Mesodermal cell (in vitro differentiated cells): ENCODE data around the gene TBX10.
"Not testable (repeated sequence)": the region's sequence is repeated elsewhere in the genome, so short reads cannot be mapped to it uniquely, and the experiment has no call there.

Source experiments
- H3K27ac ChIP-seq: 2 replicates; pipeline ENCODE4 v1.7.0; 2013; ENCODE audit warnings: mild to moderate bottlenecking, low read depth, low read length, moderate library complexity; ENCODE audit not compliant: severe bottlenecking
- H3K36me3 ChIP-seq: 2 replicates; pipeline ENCODE4 v1.7.1; 2013; ENCODE audit warnings: mild to moderate bottlenecking, low read length, moderate library complexity; ENCODE audit not compliant: control insufficient read depth, insufficient read depth
- H3K4me1 ChIP-seq: one replicate; pipeline ENCODE4 v1.7.1; 2013; ENCODE audit warnings: mild to moderate bottlenecking, low read length; ENCODE audit not compliant: insufficient read depth, control insufficient read depth, poor library complexity, severe bottlenecking
- H3K4me3 ChIP-seq: 2 replicates; pipeline ENCODE4 v1.7.0; 2013; ENCODE audit warnings: low read length, control low read depth, mild to moderate bottlenecking; ENCODE audit not compliant: insufficient read depth, poor library complexity, severe bottlenecking; ENCODE audit errors: extremely low read depth
- H3K9me3 ChIP-seq: 2 replicates; pipeline ENCODE4 v1.7.1; 2013; ENCODE audit warnings: mild to moderate bottlenecking, low read length, moderate library complexity; ENCODE audit not compliant: control insufficient read depth
- WGBS, 2 experiments: methylation state at CpG; one replicate each; pipeline ENCODE4 v1.1.5; 2013; ENCODE audit warnings: missing lambda C conversion rate in 2 of 2; ENCODE audit not compliant: insufficient coverage in 2 of 2; 5-methylcytosine and 5-hydroxymethylcytosine counted together

Gene TBX10

GRCh38 chr11:67604119-67604518, 35.4 kb downstream of the TBX10 start:
- not testable (repeated sequence) for H3K4me3 ChIP-seq, H3K9me3 ChIP-seq, H3K4me1 ChIP-seq, H3K27ac ChIP-seq
- H3K36me3 ChIP-seq = peaks cover 11% of the 10 kb centered on the region
- WGBS, 2 experiments = 69 to 85% methylated on average over 2 of the region's 4 CpGs

- H3K36me3 ChIP-seq = no peaks in the 10 kb centered on the region
- 95 to 97% methylated on average over 7 of the region's 7 CpGs for WGBS, 2 experiments
- H3K4me1 ChIP-seq = no peaks in the 10 kb centered on the region
- H3K4me3 ChIP-seq = no peak overlapping the region
- H3K27ac ChIP-seq = no peak overlapping the region
- H3K9me3 ChIP-seq = peaks cover 3% of the 10 kb centered on the region
Measured at GRCh38 chr11:67601098-67601497, 38.5 kb downstream of the TBX10 start.

- Histone ChIP-seq H3K27ac (no peak overlapping the region), H3K9me3 (peaks cover 3% of the 10 kb centered on the region), H3K36me3 (no peaks in the 10 kb centered on the region), H3K4me3 (no peak overlapping the region), H3K4me1 (no peaks in the 10 kb centered on the region)
- 76 to 79% methylated on average over 4 to 5 of the region's 7 CpGs for WGBS, 2 experiments
Measured at GRCh38 chr11:67600324-67601029, 39.1 kb downstream of the TBX10 start.

GRCh38 chr11:67599149-67599548, 40.4 kb downstream of the TBX10 start:
- Histone ChIP-seq H3K9me3 (peaks cover 3% of the 10 kb centered on the region), H3K4me3 (no peak overlapping the region), H3K36me3 (no peaks in the 10 kb centered on the region), H3K27ac (no peak overlapping the region), H3K4me1 (no peaks in the 10 kb centered on the region)
- 57 to 88% methylated on average over 1 of the region's 1 CpG for WGBS, 2 experiments

GRCh38 chr11:67597963-67598362, 41.6 kb downstream of the TBX10 start:
- H3K9me3 ChIP-seq, H3K4me3 ChIP-seq, H3K4me1 ChIP-seq, H3K36me3 ChIP-seq, H3K27ac ChIP-seq: not testable (repeated sequence)
- 87 to 96% methylated on average over 4 to 13 of the region's 26 CpGs for WGBS, 2 experiments

GRCh38 chr11:67597458-67597857, 42.1 kb downstream of the TBX10 start:
- not testable (repeated sequence) for H3K36me3 ChIP-seq, H3K27ac ChIP-seq, H3K9me3 ChIP-seq, H3K4me3 ChIP-seq, H3K4me1 ChIP-seq
- no CpG with 5 or more reads among the region's 3 CpGs for WGBS, 2 experiments

GRCh38 chr11:67596753-67597300, 42.7 kb downstream of the TBX10 start:
- Histone ChIP-seq H3K4me3 (no peak overlapping the region), H3K4me1 (no peaks in the 10 kb centered on the region), H3K36me3 (no peaks in the 10 kb centered on the region), H3K27ac (no peak overlapping the region), H3K9me3 (peaks cover 3% of the 10 kb centered on the region)
- WGBS, 2 experiments = no CpG with 5 or more reads among the region's 1 CpG

GRCh38 chr11:67594480-67594879, 45.1 kb downstream of the TBX10 start:
- H3K9me3 ChIP-seq = peaks cover 3% of the 10 kb centered on the region
- H3K4me3 ChIP-seq = no peak overlapping the region
- WGBS, 2 experiments = 75 to 100% methylated on average over 1 of the region's 3 CpGs
- no peaks in the 10 kb centered on the region for H3K4me1 ChIP-seq
- no peaks in the 10 kb centered on the region for H3K36me3 ChIP-seq
- no peak overlapping the region for H3K27ac ChIP-seq

- Histone ChIP-seq H3K36me3 (peaks cover 7% of the 10 kb centered on the region), H3K27ac (no peak overlapping the region), H3K4me3 (no peak overlapping the region), H3K4me1 (no peaks in the 10 kb centered on the region), H3K9me3 (peaks cover 3% of the 10 kb centered on the region)
- WGBS, 2 experiments = 100% methylated on average over 1 to 3 of the region's 3 CpGs
Measured at GRCh38 chr11:67593565-67593905, 46.0 kb downstream of the TBX10 start.

GRCh38 chr11:67592880-67593564, 46.5 kb downstream of the TBX10 start:
- no peak overlapping the region for H3K27ac ChIP-seq
- H3K4me1 ChIP-seq = no peaks in the 10 kb centered on the region
- no peak overlapping the region for H3K4me3 ChIP-seq
- H3K36me3 ChIP-seq = peaks cover 11% of the 10 kb centered on the region
- WGBS, 2 experiments = 82 to 84% methylated on average over 8 to 11 of the region's 12 CpGs
- H3K9me3 ChIP-seq = peaks cover 3% of the 10 kb centered on the region

GRCh38 chr11:67588899-67589415, 50.6 kb downstream of the TBX10 start:
- WGBS, 2 experiments = 98% methylated on average over 6 of the region's 11 CpGs
- peaks cover 46% of the 10 kb centered on the region for H3K36me3 ChIP-seq
- not testable (repeated sequence) for H3K4me3 ChIP-seq, H3K9me3 ChIP-seq, H3K27ac ChIP-seq
- H3K4me1 ChIP-seq = peaks cover 12% of the 10 kb centered on the region
